Measurements from ENCODE around the gene SLC37A2. TPM values are rescaled to one million over a fixed set of nuclear protein-coding genes. Genes with fewer than 3 reads are reported as not detected.

Gene SLC37A2
- total and polyA plus RNA-seq, 2 of the 4 experiments (the other 2 are of a cell fraction) = 0.72 to 1.1 TPM

- ChIA-PET POLR2A (ENCODE audit: unreplicated experiment) (no interaction called here), CTCF (no interaction called here)
- no CpG with 5 or more reads among the region's 2 CpGs for WGBS, 2 experiments (ENCODE audit: extremely low coverage in 2 of 2, insufficient read length in 1 of 2)
- Histone ChIP-seq H3K4me1 (ENCODE audit: control insufficient read depth, insufficient read depth, low read length) (peaks cover 2% of the 10 kb centered on the region; the same call in 1 of the 2 replicates), H4K8ac (ENCODE audit: low read depth in 2 of 2, low read length in 2 of 2) (no peak overlapping the region), H3K4ac (ENCODE audit: low read depth, low read length) (no peak overlapping the region), H2AK5ac (ENCODE audit: low read depth, low read length) (no peak overlapping the region), H2AK9ac (replicated peaks; ENCODE audit: low read depth, low read length, poor library complexity) (no peak overlapping the region), H3K27ac (ENCODE audit: insufficient read depth, low read length) (no peak overlapping the region), H4K20me1 (ENCODE audit: insufficient read depth, low read length) (no peaks in the 10 kb centered on the region), H3K9me3 (ENCODE audit: control insufficient read depth, insufficient read depth, low read length) (no peaks in the 10 kb centered on the region), H3K56ac (ENCODE audit: extremely low read depth, insufficient read depth, low read length) (no peak overlapping the region), H3K9ac (ENCODE audit: low read depth, low read length) (no peak overlapping the region), H2BK120ac (ENCODE audit: low read depth, low read length) (no peak overlapping the region), H3K4me2 (ENCODE audit: low read depth, low read length) (no peak overlapping the region), H2BK15ac (ENCODE audit: low read depth, low read length) (no peak overlapping the region), H3K36me3 (ENCODE audit: control insufficient read depth, insufficient read depth, low read length) (peaks cover 13% of the 10 kb centered on the region), H4K5ac (ENCODE audit: low read depth, low read length) (no peak overlapping the region), H3K23ac (ENCODE audit: low read depth, low read length) (no peak overlapping the region), H2BK5ac (ENCODE audit: low read depth, low read length, poor library complexity, severe bottlenecking) (no peak overlapping the region), H3K14ac (replicated peaks; ENCODE audit: low read depth, low read length) (no peak overlapping the region), H3K27me3 (ENCODE audit: control insufficient read depth, insufficient read depth, low read length) (no peaks in the 10 kb centered on the region), H2AFZ (replicated peaks; ENCODE audit: low read length, poor library complexity) (no peak overlapping the region), H3K9me1 (ENCODE audit: insufficient read depth, low read length) (no peaks in the 10 kb centered on the region), H4K91ac (ENCODE audit: insufficient read depth, low read depth, low read length) (no peak overlapping the region), H2BK20ac (ENCODE audit: low read depth, low read length) (no peak overlapping the region), H3K4me3 (ENCODE audit: insufficient read depth, low read depth, low read length) (no peak overlapping the region), H3K79me1 (ENCODE audit: low read depth in 1 of 2, low read length in 2 of 2) (peaks cover 0 to 8% of the 10 kb centered on the region in 2 experiments; a peak in 1 of 4 replicates), H3K18ac (ENCODE audit: low read depth, low read length) (no peak overlapping the region)
- no peak for TF ChIP-seq MAZ (IDR thresholded peaks at IDR 0.05; ENCODE audit: borderline replicate concordance, low read depth, low read length)
- no peak for TF ChIP-seq MAFK (IDR thresholded peaks at IDR 0.05; ENCODE audit: low read depth, low read length)
- TF ChIP-seq FOS (IDR thresholded peaks at IDR 0.05; ENCODE audit: low read depth, low read length) = no peak
- TF ChIP-seq POLR2A (IDR thresholded peaks at IDR 0.05; ENCODE audit: low read depth, low read length) = no peak
- TF ChIP-seq ELK1 (IDR thresholded peaks at IDR 0.05; ENCODE audit: borderline replicate concordance, low read depth, low read length) = no peak
- no peak for TF ChIP-seq RFX5 (IDR thresholded peaks at IDR 0.05; ENCODE audit: low read depth, low read length)
- no peak for TF ChIP-seq CEBPB (IDR thresholded peaks at IDR 0.05; ENCODE audit: low read depth, low read length)
- TF ChIP-seq RCOR1 (IDR thresholded peaks at IDR 0.05; ENCODE audit: insufficient replicate concordance, low read length) = no peak
- TF ChIP-seq BHLHE40 (IDR thresholded peaks at IDR 0.05; ENCODE audit: low read depth, low read length) = no peak
- no peak for TF ChIP-seq CHD1 (IDR thresholded peaks at IDR 0.05; ENCODE audit: low read depth, low read length)
- no peak for TF ChIP-seq NFE2L2 (IDR thresholded peaks at IDR 0.05; ENCODE audit: low read depth, low read length)
- no peak for TF ChIP-seq RAD21 (IDR thresholded peaks at IDR 0.05; ENCODE audit: low read length)
- TF ChIP-seq CTCF (conservative IDR thresholded peaks at IDR 0.05; ENCODE audit: low read depth, low read length) = no peak
- no peak for TF ChIP-seq SMC3 (IDR thresholded peaks at IDR 0.05; ENCODE audit: low read depth, low read length)
- TF ChIP-seq MXI1 (IDR thresholded peaks at IDR 0.05; ENCODE audit: borderline replicate concordance, low read depth, low read length) = no peak
- TF ChIP-seq USF2 (IDR thresholded peaks at IDR 0.05; ENCODE audit: low read depth, low read length) = no peak
- ATAC-seq (ENCODE audit: low read depth) = no peak
- BruUV-seq (replicated peaks) = no TSS peak
- in situ Hi-C loops (cut with MboI; ENCODE audit: low sequenced_read_pairs) (no loop called here), dilution Hi-C loops (cut with HindIII; ENCODE audit: low sequenced_read_pairs, unreplicated experiment) (no loop called here), intact Hi-C loops (cut with micrococcal nuclease) (no loop called here)
- no peak for DNase-seq
Measured at GRCh38 chr11:125100136-125100535, 37.0 kb downstream of the SLC37A2 start.

All from IMR-90 (cell line).